Esophagus squamous epithelium (tissue), 5 donors: Measurements from ENCODE around the gene SCN4A. TPM values are rescaled to one million over a fixed set of nuclear protein-coding genes. Genes with fewer than 3 reads are reported as not detected.
"Not testable (repeated sequence)": the region's sequence is repeated elsewhere in the genome, so short reads cannot be mapped to it uniquely, and the experiment has no call there.

Source experiments
- DNase-seq: peaks from one replicate; lab custom pipeline; 2025; lab: John Stamatoyannopoulos, UW
- H3K27ac ChIP-seq, 4 donors: fragments of 200-600 bp; sonication (generic); one replicate each; pipeline ENCODE4 v1.5.1; 2016 to 2019; ENCODE audit warnings: mild to moderate bottlenecking in 1 of 4
- H3K27me3 ChIP-seq, 4 donors: fragments of 200-600 bp; sonication (generic); 1 replicate in 3 of 4; 2 replicates in 1 of 4; pipeline versions ENCODE4 v1.5.1 to v1.6.0; 2017 to 2021; ENCODE audit warnings: antibody characterized with exemption in 1 of 4
- H3K36me3 ChIP-seq, 3 donors: fragments of 200-600 bp; sonication (generic); one replicate each; pipeline ENCODE4 v1.5.1; 2016 to 2019
- H3K4me1 ChIP-seq, 3 donors: fragments of 200-600 bp; sonication (generic); one replicate each; pipeline ENCODE4 v1.5.1; 2017 to 2019
- H3K4me3 ChIP-seq, 4 donors: fragments of 200-600 bp; sonication (generic); 1 replicate in 3 of 4; 2 replicates in 1 of 4; pipeline ENCODE4 v1.5.1; 2016 to 2019; ENCODE audit warnings: mild to moderate bottlenecking in 2 of 4, moderate library complexity in 1 of 4
- H3K9me3 ChIP-seq, 3 donors: fragments of 200-600 bp; sonication (generic); one replicate each; pipeline ENCODE4 v1.5.1; 2016 to 2019
- CTCF ChIP-seq, 6 experiments: fragments of 450-650 bp in 4 of 6; fragments of 200-600 bp in 2 of 6; sonication (generic) in 2 of 6; IDR thresholded peaks; one replicate each; pipeline ENCODE4 v1.5.1; 2016 to 2019; ENCODE audit warnings: antibody characterized with exemption in 6 of 6, mild to moderate bottlenecking in 4 of 6, moderate library complexity in 4 of 6
- POLR2A ChIP-seq, 4 donors: fragments of 450-650 bp; IDR thresholded peaks; one replicate each; pipeline ENCODE4 v1.6.1; 2017; ENCODE audit warnings: antibody characterized with exemption in 4 of 4, mild to moderate bottlenecking in 4 of 4, moderate library complexity in 3 of 4
- WGBS, 2 donors: methylation state at CpG; one replicate each; pipeline ENCODE4 v1.1.5; 2018; 5-methylcytosine and 5-hydroxymethylcytosine counted together
- intact Hi-C: fragments of 100-400 bp; cut with DNase I; formaldehyde crosslinking; loops from one replicate; pipeline ENCODE4 v1.15.0; 2022
- total RNA-seq, 4 donors: library from RNA; depleted of rRNA; stranded (reverse); fragments of >200 nt; gene quantifications; one replicate each; pipeline ENCODE4 v1.1.0, GENCODE V29; 2016
- donor health status: DM: yes; HTN: yes; CAD: no.

The SCN4A gene
- total RNA-seq, 4 donors from 2014 or later, result under 0.01 to 0.12 TPM; not detected in 2

- H3K27ac ChIP-seq, result no peak overlapping the region
- no peak for DNase-seq
- H3K36me3 ChIP-seq, result no peaks in the 10 kb centered on the region
- intact Hi-C loops, result loop anchor here (10.0 kb wide), 1 partner anchor 215 kb away; the partner anchor contains the start of gene ERN1
- WGBS, 2 donors, result 45 to 53% methylated on average over 4 to 8 of the region's 8 CpGs
- peaks cover 0 to 5% (median 0%) of the 10 kb centered on the region in 3 donors for H3K4me1 ChIP-seq
- no peak for TF ChIP-seq POLR2A (IDR thresholded peaks at IDR 0.05)
- TF ChIP-seq CTCF (IDR thresholded peaks at IDR 0.05), result peak; percentile 93 to 96 (median 94)
- peaks cover 0 to 14% (median 0%) of the 10 kb centered on the region in 4 donors for H3K27me3 ChIP-seq
- H3K4me3 ChIP-seq, result no peak overlapping the region
- no peaks in the 10 kb centered on the region for H3K9me3 ChIP-seq
Observed at GRCh38 chr17:63919311-63919723, 53.4 kb downstream of the SCN4A start.

- H3K4me1 ChIP-seq, H3K27ac ChIP-seq, H3K4me3 ChIP-seq, H3K36me3 ChIP-seq, DNase-seq, H3K9me3 ChIP-seq: not testable (repeated sequence)
- intact Hi-C loops, result loop anchor here (10.0 kb wide), 1 partner anchor 216 kb away; the partner anchor contains the start of gene ERN1
- 38 to 53% methylated on average over 6 to 9 of the region's 10 CpGs for WGBS, 2 donors
- H3K27me3 ChIP-seq, result peaks cover 0 to 14% (median 0%) of the 10 kb centered on the region in 4 donors
Observed at GRCh38 chr17:63918789-63919305, 53.9 kb downstream of the SCN4A start, which contains the start of gene GH1. GH1 (minus strand) TSS chr17:63918839; CDS start chr17:63918776, 63 bp downstream.

- TF ChIP-seq CTCF (IDR thresholded peaks at IDR 0.05) (no peak), POLR2A (IDR thresholded peaks at IDR 0.05) (no peak)
- no peak overlapping the region for H3K4me3 ChIP-seq
- H3K4me1 ChIP-seq, result peaks cover 0 to 5% (median 0%) of the 10 kb centered on the region in 3 donors
- peaks cover 0 to 14% (median 0%) of the 10 kb centered on the region in 4 donors for H3K27me3 ChIP-seq
- H3K36me3 ChIP-seq, result no peaks in the 10 kb centered on the region
- WGBS, 2 donors, result 53 to 83% methylated on average over 1 to 4 of the region's 10 CpGs
- no peak overlapping the region for H3K27ac ChIP-seq
- no peaks in the 10 kb centered on the region for H3K9me3 ChIP-seq
- intact Hi-C loops, result loop anchor here (10.0 kb wide), 1 partner anchor 216 kb away; the partner anchor contains the start of gene ERN1
- no peak for DNase-seq
Observed at GRCh38 chr17:63918305-63918704, 54.4 kb downstream of the SCN4A start.

- H3K4me3 ChIP-seq, result no peak overlapping the region
- intact Hi-C loops, result loop anchor here (10.0 kb wide), 1 partner anchor 217 kb away; the partner anchor contains the start of gene ERN1
- peaks cover 0 to 5% (median 0%) of the 10 kb centered on the region in 3 donors for H3K4me1 ChIP-seq
- H3K36me3 ChIP-seq, result no peaks in the 10 kb centered on the region
- 41 to 68% methylated on average over 3 to 13 of the region's 13 CpGs for WGBS, 2 donors
- H3K27ac ChIP-seq, result no peak overlapping the region
- H3K9me3 ChIP-seq, result no peaks in the 10 kb centered on the region
- H3K27me3 ChIP-seq, result peaks cover 0 to 14% (median 0%) of the 10 kb centered on the region in 4 donors
- TF ChIP-seq CTCF (IDR thresholded peaks at IDR 0.05) (no peak), POLR2A (IDR thresholded peaks at IDR 0.05) (no peak)
- no peak for DNase-seq
Observed at GRCh38 chr17:63917646-63918045, 55.1 kb downstream of the SCN4A start.

GRCh38 chr17:63917206-63917605 is 55.5 kb downstream of the SCN4A start:
- H3K36me3 ChIP-seq, H3K4me3 ChIP-seq, DNase-seq, H3K27ac ChIP-seq, H3K9me3 ChIP-seq, H3K4me1 ChIP-seq: not testable (repeated sequence)
- H3K27me3 ChIP-seq, result peaks cover 0 to 14% (median 0%) of the 10 kb centered on the region in 4 donors
- 88 to 90% methylated on average over 8 of the region's 11 CpGs for WGBS, 2 donors
- intact Hi-C loops, result loop anchor here (10.0 kb wide), 1 partner anchor 218 kb away; the partner anchor contains the start of gene ERN1

- intact Hi-C loops, result loop anchor here (10.0 kb wide), 1 partner anchor 218 kb away; the partner anchor contains the start of gene ERN1
Observed at GRCh38 chr17:63916566-63917185, 56.0 kb downstream of the SCN4A start.

GRCh38 chr17:63915753-63916152 is 57.0 kb downstream of the SCN4A start:
- WGBS, 2 donors, result 76 to 84% methylated on average over 9 to 10 of the region's 10 CpGs
- not testable (repeated sequence) for H3K4me3 ChIP-seq, H3K9me3 ChIP-seq, H3K36me3 ChIP-seq, H3K27ac ChIP-seq, DNase-seq, H3K4me1 ChIP-seq
- intact Hi-C loops, result loop anchor here (10.0 kb wide), 1 partner anchor 219 kb away; the partner anchor contains the start of gene ERN1
- peaks cover 0 to 28% (median 0%) of the 10 kb centered on the region in 4 donors for H3K27me3 ChIP-seq

More at GRCh38 chr17:63916566-63917185, 56.0 kb downstream of the SCN4A start:
- H3K27me3 ChIP-seq, result peaks cover 0 to 19% (median 0%) of the 10 kb centered on the region in 4 donors
- TF ChIP-seq CTCF (IDR thresholded peaks at IDR 0.05) (no peak), POLR2A (IDR thresholded peaks at IDR 0.05) (no peak)
- H3K4me3 ChIP-seq, result no peak overlapping the region
- no peak for DNase-seq
- H3K9me3 ChIP-seq, result no peaks in the 10 kb centered on the region
- WGBS, 2 donors, result 77 to 80% methylated on average over 10 to 12 of the region's 12 CpGs
- H3K27ac ChIP-seq, result no peak overlapping the region
- peaks cover 0 to 5% (median 0%) of the 10 kb centered on the region in 3 donors for H3K4me1 ChIP-seq
- H3K36me3 ChIP-seq, result no peaks in the 10 kb centered on the region
